DOHH2 (cell line): ENCODE data around the gene SSTR5.

Experiments used
- H3F3A ChIP-seq: fragments of 200-600 bp; sonication (generic), shearing (Covaris generic); 2 replicates; pipeline ENCODE4 v1.6.0; 2016; ENCODE audit warnings: antibody characterized with exemption, mild to moderate bottlenecking; ENCODE audit not compliant: control insufficient read depth, insufficient read depth
- H3K27ac ChIP-seq: fragments of 200-600 bp; sonication (generic); 2 replicates; pipeline ENCODE4 v1.5.1; 2014; ENCODE audit warnings: low read depth, mild to moderate bottlenecking, low read length, moderate library complexity
- H3K27me3 ChIP-seq: fragments of 200-600 bp; sonication (generic); 2 replicates; pipeline ENCODE4 v1.6.1; 2014; ENCODE audit warnings: mild to moderate bottlenecking, low read length, mixed read lengths; ENCODE audit not compliant: control insufficient read depth
- H3K36me3 ChIP-seq: fragments of 200-600 bp; sonication (generic); 2 replicates; pipeline ENCODE4 v1.6.1; 2014; ENCODE audit warnings: mild to moderate bottlenecking, low read length, moderate library complexity, mixed read lengths; ENCODE audit not compliant: control insufficient read depth
- H3K4me1 ChIP-seq: fragments of 200-600 bp; sonication (generic); 2 replicates; pipeline ENCODE4 v1.6.1; 2014; ENCODE audit warnings: mild to moderate bottlenecking, low read length, mixed read lengths; ENCODE audit not compliant: control insufficient read depth
- H3K4me2 ChIP-seq: fragments of 200-600 bp; sonication (generic); 2 replicates; pipeline ENCODE4 v1.6.0; 2014; ENCODE audit warnings: mild to moderate bottlenecking, low read length, moderate library complexity
- H3K4me3 ChIP-seq: fragments of 200-600 bp; sonication (generic); 2 replicates; pipeline ENCODE4 v1.5.1; 2014; ENCODE audit warnings: mild to moderate bottlenecking, low read length, mixed read lengths
- H3K79me2 ChIP-seq: fragments of 200-600 bp; sonication (generic); 2 replicates; pipeline ENCODE4 v1.6.1; 2014; ENCODE audit warnings: mild to moderate bottlenecking, low read length, mixed read lengths; ENCODE audit not compliant: control insufficient read depth
- H3K9me2 ChIP-seq: fragments of 200-600 bp; sonication (generic); replicated peaks from 2 replicates; pipeline ENCODE4 v1.6.1; 2014; ENCODE audit warnings: mild to moderate bottlenecking, low read length, mixed read lengths; ENCODE audit not compliant: control insufficient read depth
- H3K9me3 ChIP-seq: fragments of 200-600 bp; sonication (generic); 2 replicates; pipeline ENCODE4 v1.6.1; 2014; ENCODE audit warnings: antibody characterized with exemption, low read length, mixed read lengths; ENCODE audit not compliant: control insufficient read depth, insufficient read depth
- H4K20me1 ChIP-seq: fragments of 200-600 bp; sonication (generic); 2 replicates; pipeline ENCODE4 v1.6.0; 2014; ENCODE audit warnings: low read depth, mild to moderate bottlenecking, antibody characterized with exemption, low read length, moderate library complexity; ENCODE audit not compliant: control insufficient read depth, insufficient read depth
- CTCF ChIP-seq: fragments of 200-600 bp; sonication (generic); IDR thresholded peaks from one replicate; pipeline ENCODE4 v1.5.1; 2014; ENCODE audit warnings: antibody characterized with exemption, mild to moderate bottlenecking, low read depth, low read length; ENCODE audit not compliant: poor library complexity, severe bottlenecking
- EZH2phosphoT487 ChIP-seq: fragments of 200-600 bp; sonication (generic); IDR thresholded peaks from 2 replicates; pipeline ENCODE4 v1.6.1; 2017; ENCODE audit warnings: borderline replicate concordance, mild to moderate bottlenecking, antibody characterized with exemption, low read length, moderate library complexity, mixed read lengths

SSTR5 gene

GRCh38 chr16:1047123-1047522, 25.4 kb upstream of the SSTR5 start:
- no peaks in the 10 kb centered on the region for H3K79me2 ChIP-seq
- H3K27me3 ChIP-seq: no peaks in the 10 kb centered on the region
- H3K4me2 ChIP-seq: no peak overlapping the region
- no peaks in the 10 kb centered on the region for H3K36me3 ChIP-seq
- no peaks in the 10 kb centered on the region for H3K9me3 ChIP-seq
- no peak overlapping the region for H3K27ac ChIP-seq
- no peaks in the 10 kb centered on the region for H3F3A ChIP-seq
- H4K20me1 ChIP-seq: no peaks in the 10 kb centered on the region
- no peak overlapping the region for H3K4me3 ChIP-seq
- H3K9me2 ChIP-seq: no peaks in the 10 kb centered on the region
- H3K4me1 ChIP-seq: no peaks in the 10 kb centered on the region
- TF ChIP-seq EZH2phosphoT487: no peak
- TF ChIP-seq CTCF: no peak

- H3K27ac ChIP-seq: no peak overlapping the region
- H3F3A ChIP-seq: no peaks in the 10 kb centered on the region
- H4K20me1 ChIP-seq: no peaks in the 10 kb centered on the region
- H3K9me3 ChIP-seq: no peaks in the 10 kb centered on the region
- H3K4me2 ChIP-seq: no peak overlapping the region
- no peaks in the 10 kb centered on the region for H3K4me1 ChIP-seq
- TF ChIP-seq CTCF (no peak), EZH2phosphoT487 (no peak)
- H3K4me3 ChIP-seq: no peak overlapping the region
- no peaks in the 10 kb centered on the region for H3K79me2 ChIP-seq
- H3K9me2 ChIP-seq: no peaks in the 10 kb centered on the region
- no peaks in the 10 kb centered on the region for H3K27me3 ChIP-seq
- H3K36me3 ChIP-seq: no peaks in the 10 kb centered on the region
Observed at GRCh38 chr16:1047801-1048200, 24.7 kb upstream of the SSTR5 start.

DNA sequence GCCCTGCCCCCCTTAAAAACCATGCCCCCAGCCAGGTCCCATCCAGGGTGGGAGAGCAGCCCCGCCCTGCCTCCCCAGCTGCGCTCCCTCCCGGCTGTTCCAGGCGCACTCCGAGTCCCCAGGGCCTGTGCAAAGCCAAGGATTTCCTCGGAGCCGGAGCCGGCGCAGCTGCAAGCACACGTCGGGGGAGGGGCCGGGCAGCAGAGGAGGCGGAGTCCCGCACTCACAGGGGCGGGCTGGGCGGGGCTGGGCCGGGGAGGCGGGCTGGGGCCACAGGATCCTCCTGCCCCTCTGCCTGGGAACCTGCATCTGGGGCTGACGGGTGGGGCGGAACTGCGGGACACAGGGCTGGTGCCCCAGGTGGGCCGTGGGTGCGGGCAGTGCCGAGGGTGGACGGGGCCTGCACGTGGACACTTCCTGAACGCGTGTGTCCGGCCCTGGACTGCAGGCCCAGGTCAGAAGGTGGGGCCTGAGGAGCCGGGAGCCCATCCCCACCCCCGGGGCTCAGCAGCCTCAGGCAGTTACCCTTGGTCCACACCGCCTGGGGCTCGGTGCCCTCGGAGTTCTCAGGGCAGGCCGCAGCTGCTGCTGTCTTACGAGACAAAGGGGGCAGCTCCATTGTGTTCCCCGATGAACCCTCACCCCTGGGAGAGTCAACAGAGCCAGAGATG, 24.0 kb upstream of the SSTR5 start:
- H3K4me3 ChIP-seq: no peak overlapping the region

More for the DNA sequence above, 24.0 kb upstream of the SSTR5 start:
- Histone ChIP-seq H3K27me3 (no peaks in the 10 kb centered on the region), H3F3A (no peaks in the 10 kb centered on the region), H3K36me3 (no peaks in the 10 kb centered on the region), H3K4me1 (no peaks in the 10 kb centered on the region), H3K27ac (no peak overlapping the region), H3K79me2 (no peaks in the 10 kb centered on the region), H3K4me2 (no peak overlapping the region), H3K9me2 (no peaks in the 10 kb centered on the region), H3K9me3 (no peaks in the 10 kb centered on the region), H4K20me1 (no peaks in the 10 kb centered on the region)
- TF ChIP-seq CTCF (no peak), EZH2phosphoT487 (no peak)
